Stimulated activated naive CD8-positive, alpha-beta T cell treated with anti-CD3 and anti-CD28 coated beads, Interleukin-15, Interleukin-2, amounts not matched to agents 100 ng/mL and 50 ng/mL, for 24 hours (primary cell): Measurements from ENCODE around the gene GRWD1.
"Not testable (repeated sequence)": the region's sequence is repeated elsewhere in the genome, so short reads cannot be mapped to it uniquely, and the experiment has no call there.

ENCODE experiments used
- H3K27ac Mint-ChIP-seq: one replicate; pipeline ENCODE4 v1.8.0; 2021; ENCODE audit warnings: mild to moderate bottlenecking, mixed read lengths
- H3K27me3 Mint-ChIP-seq: one replicate; pipeline ENCODE4 v1.8.0; 2021; ENCODE audit warnings: mixed read lengths
- H3K36me3 Mint-ChIP-seq: one replicate; pipeline ENCODE4 v1.8.0; 2021; ENCODE audit warnings: low read depth, mixed read lengths
- H3K4me1 Mint-ChIP-seq: one replicate; pipeline ENCODE4 v1.8.0; 2021; ENCODE audit warnings: low read depth, mixed read lengths
- H3K4me3 Mint-ChIP-seq: one replicate; pipeline ENCODE4 v1.8.0; 2021; ENCODE audit warnings: mild to moderate bottlenecking, mixed read lengths
- H3K9me3 Mint-ChIP-seq: one replicate; pipeline ENCODE4 v1.8.0; 2021; ENCODE audit warnings: mixed read lengths

The GRWD1 gene

GRCh38 chr19:48488478-48488877 lies 42.7 kb downstream of the GRWD1 start:
- H3K27me3 Mint-ChIP-seq = peaks cover 22% of the 10 kb centered on the region
- not testable (repeated sequence) for H3K4me3 Mint-ChIP-seq, H3K36me3 Mint-ChIP-seq, H3K9me3 Mint-ChIP-seq, H3K27ac Mint-ChIP-seq
- H3K4me1 Mint-ChIP-seq = peaks cover 28% of the 10 kb centered on the region

GRCh38 chr19:48489608-48490216 lies 43.9 kb downstream of the GRWD1 start:
- H3K4me3 Mint-ChIP-seq = no peak overlapping the region
- H3K36me3 Mint-ChIP-seq = no peaks in the 10 kb centered on the region
- no peak overlapping the region for H3K27ac Mint-ChIP-seq
- peaks cover 28% of the 10 kb centered on the region for H3K27me3 Mint-ChIP-seq
- peaks cover 32% of the 10 kb centered on the region for H3K4me1 Mint-ChIP-seq
- H3K9me3 Mint-ChIP-seq = no peaks in the 10 kb centered on the region

GRCh38 chr19:48490981-48491792 lies 45.4 kb downstream of the GRWD1 start:
- no peak overlapping the region for H3K27ac Mint-ChIP-seq

GRCh38 chr19:48491793-48492123 lies 46.0 kb downstream of the GRWD1 start:
- H3K4me1 Mint-ChIP-seq = peaks cover 37% of the 10 kb centered on the region
- peaks cover 32% of the 10 kb centered on the region for H3K27me3 Mint-ChIP-seq
- no peak overlapping the region for H3K27ac Mint-ChIP-seq
- no peak overlapping the region for H3K4me3 Mint-ChIP-seq
- no peaks in the 10 kb centered on the region for H3K9me3 Mint-ChIP-seq
- no peaks in the 10 kb centered on the region for H3K36me3 Mint-ChIP-seq

More at GRCh38 chr19:48490981-48491792, 45.4 kb downstream of the GRWD1 start:
- H3K9me3 Mint-ChIP-seq = no peaks in the 10 kb centered on the region
- H3K4me3 Mint-ChIP-seq = peak overlapping the region; percentile 10
- H3K36me3 Mint-ChIP-seq = no peaks in the 10 kb centered on the region
- peaks cover 29% of the 10 kb centered on the region for H3K27me3 Mint-ChIP-seq
- H3K4me1 Mint-ChIP-seq = peaks cover 37% of the 10 kb centered on the region

GRCh38 chr19:48492925-48493717 lies 47.3 kb downstream of the GRWD1 start:
- H3K4me1 Mint-ChIP-seq = peaks cover 37% of the 10 kb centered on the region
- no peaks in the 10 kb centered on the region for H3K36me3 Mint-ChIP-seq
- H3K27me3 Mint-ChIP-seq = peaks cover 40% of the 10 kb centered on the region
- peak overlapping the region; percentile 58 for H3K4me3 Mint-ChIP-seq
- H3K9me3 Mint-ChIP-seq = no peaks in the 10 kb centered on the region
- peak overlapping the region; percentile 61 for H3K27ac Mint-ChIP-seq

- H3K4me3 Mint-ChIP-seq = peak overlapping the region; percentile 60
- peaks cover 40% of the 10 kb centered on the region for H3K27me3 Mint-ChIP-seq
- no peak overlapping the region for H3K27ac Mint-ChIP-seq
- peaks cover 37% of the 10 kb centered on the region for H3K4me1 Mint-ChIP-seq
- H3K36me3 Mint-ChIP-seq = no peaks in the 10 kb centered on the region
- H3K9me3 Mint-ChIP-seq = no peaks in the 10 kb centered on the region
Observed at GRCh38 chr19:48493718-48494401, 48.1 kb downstream of the GRWD1 start.

GRCh38 chr19:48495396-48495795 lies 49.6 kb downstream of the GRWD1 start:
- Mint-ChIP-seq H3K4me1 (peaks cover 33% of the 10 kb centered on the region), H3K9me3 (no peaks in the 10 kb centered on the region), H3K36me3 (no peaks in the 10 kb centered on the region), H3K4me3 (no peak overlapping the region), H3K27ac (no peak overlapping the region), H3K27me3 (peaks cover 34% of the 10 kb centered on the region)

- peaks cover 24% of the 10 kb centered on the region for H3K27me3 Mint-ChIP-seq
- no peak overlapping the region for H3K4me3 Mint-ChIP-seq
- H3K9me3 Mint-ChIP-seq = no peaks in the 10 kb centered on the region
- H3K27ac Mint-ChIP-seq = no peak overlapping the region
- H3K4me1 Mint-ChIP-seq = peaks cover 24% of the 10 kb centered on the region
- no peaks in the 10 kb centered on the region for H3K36me3 Mint-ChIP-seq
Observed at GRCh38 chr19:48496959-48497727, 51.4 kb downstream of the GRWD1 start.

GRCh38 chr19:48497728-48498594 lies 52.2 kb downstream of the GRWD1 start:
- peak overlapping the region; percentile 35 for H3K4me3 Mint-ChIP-seq
- H3K36me3 Mint-ChIP-seq = no peaks in the 10 kb centered on the region
- no peaks in the 10 kb centered on the region for H3K9me3 Mint-ChIP-seq
- no peak overlapping the region for H3K27ac Mint-ChIP-seq
- H3K27me3 Mint-ChIP-seq = peaks cover 18% of the 10 kb centered on the region
- H3K4me1 Mint-ChIP-seq = peaks cover 16% of the 10 kb centered on the region

GRCh38 chr19:48498595-48499311 lies 53.0 kb downstream of the GRWD1 start:
- no peaks in the 10 kb centered on the region for H3K36me3 Mint-ChIP-seq
- no peaks in the 10 kb centered on the region for H3K9me3 Mint-ChIP-seq
- peaks cover 18% of the 10 kb centered on the region for H3K27me3 Mint-ChIP-seq
- no peak overlapping the region for H3K27ac Mint-ChIP-seq
- peaks cover 14% of the 10 kb centered on the region for H3K4me1 Mint-ChIP-seq
- no peak overlapping the region for H3K4me3 Mint-ChIP-seq

GRCh38 chr19:48499316-48500090 lies 53.7 kb downstream of the GRWD1 start:
- no peaks in the 10 kb centered on the region for H3K9me3 Mint-ChIP-seq
- no peak overlapping the region for H3K4me3 Mint-ChIP-seq
- peaks cover 15% of the 10 kb centered on the region for H3K27me3 Mint-ChIP-seq
- H3K4me1 Mint-ChIP-seq = peaks cover 13% of the 10 kb centered on the region
- no peak overlapping the region for H3K27ac Mint-ChIP-seq
- no peaks in the 10 kb centered on the region for H3K36me3 Mint-ChIP-seq

GRCh38 chr19:48500830-48501493 lies 55.2 kb downstream of the GRWD1 start:
- Mint-ChIP-seq H3K4me3 (peak overlapping the region; percentile 23), H3K27me3 (peaks cover 11% of the 10 kb centered on the region), H3K27ac (no peak overlapping the region), H3K36me3 (no peaks in the 10 kb centered on the region), H3K4me1 (peaks cover 5% of the 10 kb centered on the region), H3K9me3 (no peaks in the 10 kb centered on the region)
